IMR-90 (cell line): Measurements from ENCODE around the gene TMEM259.

Experiments
- CEBPB ChIP-seq: IDR thresholded peaks from 2 replicates; pipeline ENCODE4 v1.6.1; 2012; ENCODE audit warnings: low read depth, low read length, improper control_type of control experiment
- CHD1 ChIP-seq: IDR thresholded peaks from 2 replicates; pipeline ENCODE4 v1.6.1; 2012; ENCODE audit warnings: low read depth, low read length, improper control_type of control experiment
- FOS ChIP-seq: fragments of 150-350 bp; IDR thresholded peaks from 2 replicates; pipeline ENCODE4 v1.6.1; 2016; ENCODE audit warnings: low read depth, low read length
- MAFK ChIP-seq: IDR thresholded peaks from 2 replicates; pipeline ENCODE4 v1.6.1; 2012; ENCODE audit warnings: low read depth, low read length, improper control_type of control experiment
- MAZ ChIP-seq: IDR thresholded peaks from 2 replicates; pipeline ENCODE4 v1.6.1; 2012; ENCODE audit warnings: low read depth, mild to moderate bottlenecking, low read length, improper control_type of control experiment, moderate library complexity, borderline replicate concordance
- MXI1 ChIP-seq: IDR thresholded peaks from 2 replicates; pipeline ENCODE4 v1.6.1; 2012; ENCODE audit warnings: low read depth, mild to moderate bottlenecking, low read length, moderate library complexity, borderline replicate concordance
- POLR2A ChIP-seq: IDR thresholded peaks from 2 replicates; pipeline ENCODE4 v1.6.1; 2012; ENCODE audit warnings: mild to moderate bottlenecking, low read depth, low read length
- RAD21 ChIP-seq: IDR thresholded peaks from 2 replicates; pipeline ENCODE4 v1.6.1; 2012; ENCODE audit warnings: low read length, improper control_type of control experiment
- RCOR1 ChIP-seq: IDR thresholded peaks from 2 replicates; pipeline ENCODE4 v1.6.1; 2012; ENCODE audit warnings: mild to moderate bottlenecking, low read length, improper control_type of control experiment; ENCODE audit not compliant: insufficient replicate concordance
- SMC3 ChIP-seq: fragments of 150-350 bp; IDR thresholded peaks from 2 replicates; pipeline ENCODE4 v1.6.1; 2016; ENCODE audit warnings: low read depth, mild to moderate bottlenecking, antibody characterized with exemption, low read length, moderate library complexity
- TF ChIP-seq, protein P1 (sequence below): conservative IDR thresholded peaks from 2 replicates; pipeline ENCODE4 v1.5.1; 2012; ENCODE audit warnings: mild to moderate bottlenecking, low read depth, low read length, improper control_type of control experiment
- TF ChIP-seq, protein P2 (sequence below): fragments of 150-350 bp; IDR thresholded peaks from 2 replicates; pipeline ENCODE4 v1.6.1; 2017; ENCODE audit warnings: mild to moderate bottlenecking, antibody characterized with exemption, low read length, low read depth

DNA sequence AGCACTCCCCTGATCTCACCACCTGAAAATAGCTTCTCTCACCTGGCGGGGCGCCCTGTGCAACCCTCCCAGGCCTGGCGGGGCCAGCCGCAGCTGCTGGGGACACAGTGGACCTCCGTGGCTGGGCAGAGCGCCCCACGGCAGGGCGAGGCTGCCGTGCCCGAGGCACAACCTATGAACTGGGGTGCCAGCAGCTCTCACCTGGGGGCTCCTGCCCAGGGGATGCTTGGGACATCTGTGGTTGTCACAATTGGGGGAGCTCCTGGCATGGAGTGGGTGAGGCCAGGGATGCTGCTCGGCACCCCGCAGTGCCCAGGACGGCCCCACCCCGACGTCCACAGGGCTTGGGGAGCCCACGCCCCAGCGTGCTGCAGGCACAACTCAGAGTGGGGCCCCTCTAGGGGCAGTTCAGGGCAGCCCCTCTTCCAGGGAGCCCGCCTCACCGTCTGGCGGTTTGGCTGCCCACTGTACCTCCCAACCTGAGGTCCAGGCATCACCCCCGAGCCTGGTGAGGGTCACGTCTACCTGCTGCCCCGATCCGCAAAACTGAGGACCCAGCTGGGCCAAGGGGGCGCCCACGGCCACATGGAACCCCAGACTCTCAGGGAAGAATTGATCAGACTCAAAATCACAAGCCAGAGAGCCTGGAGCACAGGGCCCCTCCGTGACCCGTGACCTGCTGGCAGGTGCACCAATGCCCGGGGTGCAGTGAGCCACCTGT is 5.7 kb downstream of the TMEM259 start:
- TF ChIP-seq POLR2A = no peak
- TF ChIP-seq, protein P1, sequence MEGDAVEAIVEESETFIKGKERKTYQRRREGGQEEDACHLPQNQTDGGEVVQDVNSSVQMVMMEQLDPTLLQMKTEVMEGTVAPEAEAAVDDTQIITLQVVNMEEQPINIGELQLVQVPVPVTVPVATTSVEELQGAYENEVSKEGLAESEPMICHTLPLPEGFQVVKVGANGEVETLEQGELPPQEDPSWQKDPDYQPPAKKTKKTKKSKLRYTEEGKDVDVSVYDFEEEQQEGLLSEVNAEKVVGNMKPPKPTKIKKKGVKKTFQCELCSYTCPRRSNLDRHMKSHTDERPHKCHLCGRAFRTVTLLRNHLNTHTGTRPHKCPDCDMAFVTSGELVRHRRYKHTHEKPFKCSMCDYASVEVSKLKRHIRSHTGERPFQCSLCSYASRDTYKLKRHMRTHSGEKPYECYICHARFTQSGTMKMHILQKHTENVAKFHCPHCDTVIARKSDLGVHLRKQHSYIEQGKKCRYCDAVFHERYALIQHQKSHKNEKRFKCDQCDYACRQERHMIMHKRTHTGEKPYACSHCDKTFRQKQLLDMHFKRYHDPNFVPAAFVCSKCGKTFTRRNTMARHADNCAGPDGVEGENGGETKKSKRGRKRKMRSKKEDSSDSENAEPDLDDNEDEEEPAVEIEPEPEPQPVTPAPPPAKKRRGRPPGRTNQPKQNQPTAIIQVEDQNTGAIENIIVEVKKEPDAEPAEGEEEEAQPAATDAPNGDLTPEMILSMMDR = no peak
- TF ChIP-seq, protein P2, sequence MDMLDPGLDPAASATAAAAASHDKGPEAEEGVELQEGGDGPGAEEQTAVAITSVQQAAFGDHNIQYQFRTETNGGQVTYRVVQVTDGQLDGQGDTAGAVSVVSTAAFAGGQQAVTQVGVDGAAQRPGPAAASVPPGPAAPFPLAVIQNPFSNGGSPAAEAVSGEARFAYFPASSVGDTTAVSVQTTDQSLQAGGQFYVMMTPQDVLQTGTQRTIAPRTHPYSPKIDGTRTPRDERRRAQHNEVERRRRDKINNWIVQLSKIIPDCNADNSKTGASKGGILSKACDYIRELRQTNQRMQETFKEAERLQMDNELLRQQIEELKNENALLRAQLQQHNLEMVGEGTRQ = no peak
- TF ChIP-seq MXI1 = no peak
- TF ChIP-seq CEBPB = no peak
- no peak for TF ChIP-seq SMC3
- TF ChIP-seq FOS = no peak
- no peak for TF ChIP-seq CHD1
- no peak for TF ChIP-seq MAZ
- no peak for TF ChIP-seq RAD21
- no peak for TF ChIP-seq RCOR1
- no peak for TF ChIP-seq MAFK
